ENCODE measurements around the gene CEACAM19. TPM values are rescaled to one million over a fixed set of nuclear protein-coding genes. Genes with fewer than 3 reads are reported as not detected.

Gene CEACAM19
- total RNA-seq, 4 donors from 2014 or later: 5.7 to 11.7 (median 8.4) TPM

GRCh38 chr19:44728178-44728577 is 56.9 kb downstream of the CEACAM19 start:
- Histone ChIP-seq H3K27me3 (no peaks in the 10 kb centered on the region), H3K9me3 (no peaks in the 10 kb centered on the region), H3K4me1 (peaks cover 30% of the 10 kb centered on the region), H3K27ac (no peak overlapping the region), H3K4me3 (no peak overlapping the region), H3K36me3 (no peaks in the 10 kb centered on the region)
- DNase-seq (ENCODE audit: low spot score in 2 of 2): no peak
- 84% methylated on average over 6 of the region's 6 CpGs for WGBS
- no peak for TF ChIP-seq POLR2AphosphoS5 (IDR thresholded peaks at IDR 0.05)
- no peak for TF ChIP-seq EP300 (IDR thresholded peaks at IDR 0.05)
- no peak for TF ChIP-seq POLR2A (IDR thresholded peaks at IDR 0.05)
- no peak for TF ChIP-seq CTCF (IDR thresholded peaks at IDR 0.05)

- TF ChIP-seq POLR2A (IDR thresholded peaks at IDR 0.05) (no peak), EP300 (IDR thresholded peaks at IDR 0.05) (no peak), POLR2AphosphoS5 (IDR thresholded peaks at IDR 0.05) (no peak), CTCF (IDR thresholded peaks at IDR 0.05) (no peak)
- WGBS: 87% methylated on average over 8 of the region's 8 CpGs
- Histone ChIP-seq H3K36me3 (no peaks in the 10 kb centered on the region), H3K27me3 (no peaks in the 10 kb centered on the region), H3K9me3 (no peaks in the 10 kb centered on the region), H3K27ac (no peak overlapping the region), H3K4me3 (no peak overlapping the region), H3K4me1 (peaks cover 18% of the 10 kb centered on the region)
- DNase-seq (ENCODE audit: low spot score in 2 of 2): no peak
Observed at GRCh38 chr19:44729516-44730033, 58.3 kb downstream of the CEACAM19 start.

GRCh38 chr19:44731081-44731480 is 59.8 kb downstream of the CEACAM19 start:
- H3K36me3 ChIP-seq: no peaks in the 10 kb centered on the region
- H3K4me3 ChIP-seq: no peak overlapping the region
- H3K4me1 ChIP-seq: peaks cover 12% of the 10 kb centered on the region
- H3K27ac ChIP-seq: no peak overlapping the region
- no peak for TF ChIP-seq POLR2A (IDR thresholded peaks at IDR 0.05)
- TF ChIP-seq CTCF (IDR thresholded peaks at IDR 0.05): no peak
- TF ChIP-seq POLR2AphosphoS5 (IDR thresholded peaks at IDR 0.05): no peak
- TF ChIP-seq EP300 (IDR thresholded peaks at IDR 0.05): no peak
- no peaks in the 10 kb centered on the region for H3K9me3 ChIP-seq
- DNase-seq (ENCODE audit: low spot score in 2 of 2): no peak
- WGBS: 89% methylated on average over 5 of the region's 5 CpGs
- no peaks in the 10 kb centered on the region for H3K27me3 ChIP-seq

GRCh38 chr19:44731622-44732021 is 60.3 kb downstream of the CEACAM19 start:
- Histone ChIP-seq H3K36me3 (no peaks in the 10 kb centered on the region), H3K27ac (no peak overlapping the region), H3K4me3 (no peak overlapping the region), H3K27me3 (no peaks in the 10 kb centered on the region), H3K4me1 (peaks cover 15% of the 10 kb centered on the region), H3K9me3 (no peaks in the 10 kb centered on the region)
- TF ChIP-seq EP300 (IDR thresholded peaks at IDR 0.05): no peak
- no peak for TF ChIP-seq CTCF (IDR thresholded peaks at IDR 0.05)
- no peak for TF ChIP-seq POLR2A (IDR thresholded peaks at IDR 0.05)
- TF ChIP-seq POLR2AphosphoS5 (IDR thresholded peaks at IDR 0.05): no peak
- DNase-seq (ENCODE audit: low spot score in 2 of 2): no peak
- WGBS: 83% methylated on average over 5 of the region's 5 CpGs

GRCh38 chr19:44732235-44733014 is 61.1 kb downstream of the CEACAM19 start:
- Histone ChIP-seq H3K4me3 (no peak overlapping the region), H3K27me3 (no peaks in the 10 kb centered on the region), H3K4me1 (peaks cover 19% of the 10 kb centered on the region), H3K36me3 (no peaks in the 10 kb centered on the region), H3K27ac (no peak overlapping the region), H3K9me3 (no peaks in the 10 kb centered on the region)
- no peak for DNase-seq (ENCODE audit: low spot score in 2 of 2)
- WGBS: 80% methylated on average over 11 of the region's 11 CpGs
- no peak for TF ChIP-seq POLR2A (IDR thresholded peaks at IDR 0.05)
- no peak for TF ChIP-seq CTCF (IDR thresholded peaks at IDR 0.05)
- TF ChIP-seq POLR2AphosphoS5 (IDR thresholded peaks at IDR 0.05): no peak
- TF ChIP-seq EP300 (IDR thresholded peaks at IDR 0.05): no peak

All from suprapubic skin (tissue), 4 donors.